HepG2 (cell line): ENCODE results near the gene RANBP3. TPM values are rescaled to one million over a fixed set of nuclear protein-coding genes. Genes with fewer than 3 reads are reported as not detected.
A peak's percentile ranks its signal among the peaks of the same experiment; 100 is the strongest.

Experiments used
- ADNP ChIP-seq: sonication (generic); formaldehyde crosslinking; IDR thresholded peaks from 2 replicates; pipeline ENCODE4 v1.4.0; 2020; ENCODE audit warnings: missing genetic modification reagents
- CBFB ChIP-seq: sonication (generic); formaldehyde crosslinking; IDR thresholded peaks from 2 replicates; pipeline ENCODE4 v1.4.0; 2020; ENCODE audit warnings: missing genetic modification reagents
- GABPA ChIP-seq, 2 experiments: IDR thresholded peaks; 2 replicates each; pipeline ENCODE4 v1.6.1; 2011 to 2016; ENCODE audit warnings: low read depth in 2 of 2, low read length in 1 of 2, missing biosample characterization in 1 of 2, missing genetic modification characterization in 1 of 2
- HNF1B ChIP-seq: sonication (generic); formaldehyde crosslinking; IDR thresholded peaks from 2 replicates; pipeline ENCODE4 v1.5.1; 2020; ENCODE audit warnings: mild to moderate bottlenecking, moderate library complexity, missing genetic modification reagents
- NCOA5 ChIP-seq: sonication (generic); formaldehyde crosslinking; IDR thresholded peaks from 2 replicates; pipeline ENCODE4 v1.4.0; 2020; ENCODE audit warnings: missing genetic modification reagents
- NFRKB ChIP-seq: fragments of 450-650 bp; IDR thresholded peaks from 2 replicates; pipeline ENCODE4 v1.6.1; 2017
- RELA ChIP-seq: sonication (generic); formaldehyde crosslinking; IDR thresholded peaks from 2 replicates; pipeline ENCODE4 v1.4.0; 2020; ENCODE audit warnings: missing genetic modification reagents
- SPEN ChIP-seq: sonication (generic); formaldehyde crosslinking; IDR thresholded peaks from 2 replicates; pipeline ENCODE4 v1.5.1; 2020; ENCODE audit warnings: low read depth, mild to moderate bottlenecking, missing genetic modification reagents
- TBP ChIP-seq: sonication (generic); formaldehyde crosslinking; IDR thresholded peaks from 2 replicates; pipeline ENCODE4 v1.5.0; 2020; ENCODE audit warnings: missing genetic modification reagents
- ZBTB1 ChIP-seq: sonication (generic); formaldehyde crosslinking; IDR thresholded peaks from 2 replicates; pipeline ENCODE4 v1.4.0; 2020; ENCODE audit warnings: missing genetic modification reagents, borderline replicate concordance
- ZBTB7A ChIP-seq: sonication (generic); formaldehyde crosslinking; IDR thresholded peaks from 2 replicates; pipeline ENCODE4 v1.8.0; 2022; ENCODE audit warnings: mild to moderate bottlenecking, missing genetic modification reagents
- ZBTB8A ChIP-seq: sonication (generic); formaldehyde crosslinking; IDR thresholded peaks from 2 replicates; pipeline ENCODE4 v1.4.0; 2020; ENCODE audit warnings: mild to moderate bottlenecking, low read depth, missing genetic modification reagents, borderline replicate concordance
- ZMYM4 ChIP-seq: sonication (generic); formaldehyde crosslinking; IDR thresholded peaks from 2 replicates; pipeline ENCODE4 v1.8.1; 2023; ENCODE audit warnings: mild to moderate bottlenecking, missing genetic modification reagents
- ZNF350 ChIP-seq: sonication (generic); formaldehyde crosslinking; IDR thresholded peaks from 2 replicates; pipeline ENCODE4 v1.4.0; 2020; ENCODE audit warnings: mild to moderate bottlenecking, low read depth, missing genetic modification reagents, borderline replicate concordance
- ZNF652 ChIP-seq: IDR thresholded peaks from 2 replicates; pipeline ENCODE4 v1.6.1; 2016; ENCODE audit warnings: low read depth, borderline replicate concordance
- ZNF839 ChIP-seq: sonication (generic); formaldehyde crosslinking; IDR thresholded peaks from 2 replicates; pipeline ENCODE4 v1.4.0; 2020; ENCODE audit warnings: missing genetic modification reagents, mild to moderate bottlenecking, borderline replicate concordance
- polyA plus RNA-seq, 8 experiments: library from polyadenylated mRNA; depleted of rRNA in 3 of 8; stranded (reverse) in 7 of 8; unstranded in 1 of 8; fragments of >200 nt; fragmentation: Illumina TruSeq in 4 of 8; extraction: Trizol in 4 of 8; gene quantifications; 2 replicates each; pipeline versions ENCODE4 v1.2.1 to v1.2.3, GENCODE V29; 2011 to 2016; ENCODE audit warnings: low read depth in 4 of 8, missing spikeins in 1 of 8, mixed read lengths in 1 of 8; ENCODE audit not compliant: insufficient read depth in 1 of 8
- total RNA-seq, 5 experiments: library from RNA; depleted of rRNA; stranded (reverse); fragments of >200 nt; fragmentation: Illumina TruSeq; extraction: Trizol; gene quantifications; 2 replicates each; pipeline ENCODE4 v1.2.3, GENCODE V29; 2016; ENCODE audit warnings: low read depth in 1 of 5
- TF ChIP-seq, protein P1 (sequence below): sonication (generic); formaldehyde crosslinking; IDR thresholded peaks from 2 replicates; pipeline ENCODE4 v1.5.1; 2020; ENCODE audit warnings: mild to moderate bottlenecking, missing genetic modification reagents, moderate library complexity
- TF ChIP-seq, protein P2 (sequence below): sonication (generic); formaldehyde crosslinking; IDR thresholded peaks from 2 replicates; pipeline ENCODE4 v1.4.0; 2020; ENCODE audit warnings: mild to moderate bottlenecking, missing genetic modification reagents
- TF ChIP-seq, protein P3 (sequence below): fragments of 450-650 bp; IDR thresholded peaks from 2 replicates; pipeline ENCODE4 v1.6.1; 2017
- TF ChIP-seq, protein P4 (sequence below): sonication (generic); formaldehyde crosslinking; IDR thresholded peaks from 2 replicates; pipeline ENCODE4 v1.8.0; 2022; ENCODE audit warnings: mild to moderate bottlenecking, missing genetic modification reagents; ENCODE audit not compliant: insufficient replicate concordance
- TF ChIP-seq, protein P5 (sequence below): sonication (generic); formaldehyde crosslinking; conservative IDR thresholded peaks from 2 replicates; pipeline ENCODE4 v1.4.0; 2020; ENCODE audit warnings: missing genetic modification reagents

RANBP3 gene
- total and polyA plus RNA-seq, 2 of the 13 experiments (the other 11 are each of a cell fraction or from before 2014, with no cell fraction given) = 39.5 to 149 TPM

GRCh38 chr19:5873617-5874199, 104.2 kb downstream of the RANBP3 start (continued):
- TF ChIP-seq, protein P1, sequence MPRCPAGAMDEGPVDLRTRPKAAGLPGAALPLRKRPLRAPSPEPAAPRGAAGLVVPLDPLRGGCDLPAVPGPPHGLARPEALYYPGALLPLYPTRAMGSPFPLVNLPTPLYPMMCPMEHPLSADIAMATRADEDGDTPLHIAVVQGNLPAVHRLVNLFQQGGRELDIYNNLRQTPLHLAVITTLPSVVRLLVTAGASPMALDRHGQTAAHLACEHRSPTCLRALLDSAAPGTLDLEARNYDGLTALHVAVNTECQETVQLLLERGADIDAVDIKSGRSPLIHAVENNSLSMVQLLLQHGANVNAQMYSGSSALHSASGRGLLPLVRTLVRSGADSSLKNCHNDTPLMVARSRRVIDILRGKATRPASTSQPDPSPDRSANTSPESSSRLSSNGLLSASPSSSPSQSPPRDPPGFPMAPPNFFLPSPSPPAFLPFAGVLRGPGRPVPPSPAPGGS = no peak
- TF ChIP-seq GABPA (IDR thresholded peaks at IDR 0.05; ENCODE audit: low read depth, low read length) (no peak), GABPA (CRISPR knock-in tag; IDR thresholded peaks at IDR 0.05; ENCODE audit: low read depth) (no peak), ZNF839 (CRISPR knock-in tag) (0 out of 2 replicates have a peak, but pooled peaks have one; percentile 60), NCOA5 (CRISPR knock-in tag) (no peak), ZBTB1 (CRISPR knock-in tag) (no peak), RELA (no peak), ZBTB7A (CRISPR knock-in tag) (no peak), HNF1B (CRISPR knock-in tag) (no peak), ZNF350 (peak; percentile 12; the same call in 1 of the 2 replicates), CBFB (CRISPR knock-in tag) (no peak), ZNF652 (CRISPR knock-in tag) (no peak), TBP (CRISPR knock-in tag) (no peak), SPEN (CRISPR knock-in tag) (no peak), NFRKB (no peak), ZBTB8A (CRISPR knock-in tag) (no peak), ZMYM4 (0 out of 2 replicates have a peak, but pooled peaks have one; percentile 16), ADNP (0 out of 2 replicates have a peak, but pooled peaks have one; percentile 23)
- TF ChIP-seq, protein P2, sequence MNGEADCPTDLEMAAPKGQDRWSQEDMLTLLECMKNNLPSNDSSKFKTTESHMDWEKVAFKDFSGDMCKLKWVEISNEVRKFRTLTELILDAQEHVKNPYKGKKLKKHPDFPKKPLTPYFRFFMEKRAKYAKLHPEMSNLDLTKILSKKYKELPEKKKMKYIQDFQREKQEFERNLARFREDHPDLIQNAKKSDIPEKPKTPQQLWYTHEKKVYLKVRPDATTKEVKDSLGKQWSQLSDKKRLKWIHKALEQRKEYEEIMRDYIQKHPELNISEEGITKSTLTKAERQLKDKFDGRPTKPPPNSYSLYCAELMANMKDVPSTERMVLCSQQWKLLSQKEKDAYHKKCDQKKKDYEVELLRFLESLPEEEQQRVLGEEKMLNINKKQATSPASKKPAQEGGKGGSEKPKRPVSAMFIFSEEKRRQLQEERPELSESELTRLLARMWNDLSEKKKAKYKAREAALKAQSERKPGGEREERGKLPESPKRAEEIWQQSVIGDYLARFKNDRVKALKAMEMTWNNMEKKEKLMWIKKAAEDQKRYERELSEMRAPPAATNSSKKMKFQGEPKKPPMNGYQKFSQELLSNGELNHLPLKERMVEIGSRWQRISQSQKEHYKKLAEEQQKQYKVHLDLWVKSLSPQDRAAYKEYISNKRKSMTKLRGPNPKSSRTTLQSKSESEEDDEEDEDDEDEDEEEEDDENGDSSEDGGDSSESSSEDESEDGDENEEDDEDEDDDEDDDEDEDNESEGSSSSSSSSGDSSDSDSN (CRISPR knock-in tag) = 0 out of 2 replicates have a peak, but pooled peaks have one; percentile 28
- TF ChIP-seq, protein P3, sequence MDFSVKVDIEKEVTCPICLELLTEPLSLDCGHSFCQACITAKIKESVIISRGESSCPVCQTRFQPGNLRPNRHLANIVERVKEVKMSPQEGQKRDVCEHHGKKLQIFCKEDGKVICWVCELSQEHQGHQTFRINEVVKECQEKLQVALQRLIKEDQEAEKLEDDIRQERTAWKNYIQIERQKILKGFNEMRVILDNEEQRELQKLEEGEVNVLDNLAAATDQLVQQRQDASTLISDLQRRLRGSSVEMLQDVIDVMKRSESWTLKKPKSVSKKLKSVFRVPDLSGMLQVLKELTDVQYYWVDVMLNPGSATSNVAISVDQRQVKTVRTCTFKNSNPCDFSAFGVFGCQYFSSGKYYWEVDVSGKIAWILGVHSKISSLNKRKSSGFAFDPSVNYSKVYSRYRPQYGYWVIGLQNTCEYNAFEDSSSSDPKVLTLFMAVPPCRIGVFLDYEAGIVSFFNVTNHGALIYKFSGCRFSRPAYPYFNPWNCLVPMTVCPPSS = no peak
- TF ChIP-seq, protein P4, sequence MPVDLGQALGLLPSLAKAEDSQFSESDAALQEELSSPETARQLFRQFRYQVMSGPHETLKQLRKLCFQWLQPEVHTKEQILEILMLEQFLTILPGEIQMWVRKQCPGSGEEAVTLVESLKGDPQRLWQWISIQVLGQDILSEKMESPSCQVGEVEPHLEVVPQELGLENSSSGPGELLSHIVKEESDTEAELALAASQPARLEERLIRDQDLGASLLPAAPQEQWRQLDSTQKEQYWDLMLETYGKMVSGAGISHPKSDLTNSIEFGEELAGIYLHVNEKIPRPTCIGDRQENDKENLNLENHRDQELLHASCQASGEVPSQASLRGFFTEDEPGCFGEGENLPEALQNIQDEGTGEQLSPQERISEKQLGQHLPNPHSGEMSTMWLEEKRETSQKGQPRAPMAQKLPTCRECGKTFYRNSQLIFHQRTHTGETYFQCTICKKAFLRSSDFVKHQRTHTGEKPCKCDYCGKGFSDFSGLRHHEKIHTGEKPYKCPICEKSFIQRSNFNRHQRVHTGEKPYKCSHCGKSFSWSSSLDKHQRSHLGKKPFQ (CRISPR knock-in tag) = no peak
- TF ChIP-seq, protein P5, sequence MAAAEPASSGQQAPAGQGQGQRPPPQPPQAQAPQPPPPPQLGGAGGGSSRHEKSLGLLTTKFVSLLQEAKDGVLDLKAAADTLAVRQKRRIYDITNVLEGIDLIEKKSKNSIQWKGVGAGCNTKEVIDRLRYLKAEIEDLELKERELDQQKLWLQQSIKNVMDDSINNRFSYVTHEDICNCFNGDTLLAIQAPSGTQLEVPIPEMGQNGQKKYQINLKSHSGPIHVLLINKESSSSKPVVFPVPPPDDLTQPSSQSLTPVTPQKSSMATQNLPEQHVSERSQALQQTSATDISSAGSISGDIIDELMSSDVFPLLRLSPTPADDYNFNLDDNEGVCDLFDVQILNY (CRISPR knock-in tag) = no peak
